Astrocyte (in vitro differentiated cells and primary cell): ENCODE data around the gene S100P. TPM values are rescaled to one million over a fixed set of nuclear protein-coding genes. Genes with fewer than 3 reads are reported as not detected.

Source experiments
- DNase-seq: peaks from one replicate; pipeline ENCODE4 v3.0.0-alpha.2; 2010; ENCODE audit warnings: low read depth
- FAIRE-seq: peaks from 2 replicates; lab custom pipeline; 2011; peaks lifted over from hg19 to GRCh38; lab: Jason Lieb, UNC
- H2AFZ ChIP-seq: 2 replicates; pipeline ENCODE4 v1.6.0; 2012; ENCODE audit warnings: low read depth, low read length, inconsistent platforms
- H3K27ac ChIP-seq: 2 replicates; pipeline ENCODE4 v1.5.1; 2011; ENCODE audit warnings: low read depth, low read length, inconsistent platforms
- H3K27me3 ChIP-seq: 2 replicates; pipeline ENCODE4 v1.6.0; 2011; ENCODE audit warnings: low read length, inconsistent platforms; ENCODE audit not compliant: insufficient read depth
- H3K36me3 ChIP-seq: 2 replicates; pipeline ENCODE4 v1.5.1; 2011; ENCODE audit warnings: low read length, inconsistent platforms; ENCODE audit not compliant: insufficient read depth
- H3K4me1 ChIP-seq: 2 replicates; pipeline ENCODE4 v1.5.1; 2011; ENCODE audit warnings: low read length, inconsistent platforms; ENCODE audit not compliant: insufficient read depth
- H3K4me2 ChIP-seq: 2 replicates; pipeline ENCODE4 v1.6.0; 2012; ENCODE audit warnings: low read length, inconsistent platforms
- H3K4me3 ChIP-seq: 2 replicates; pipeline ENCODE4 v1.5.1; 2011; ENCODE audit warnings: low read depth, mild to moderate bottlenecking, low read length, inconsistent platforms; ENCODE audit not compliant: insufficient read depth
- H3K79me2 ChIP-seq: 2 replicates; pipeline ENCODE4 v1.6.0; 2012; ENCODE audit warnings: mild to moderate bottlenecking, low read length, inconsistent platforms; ENCODE audit not compliant: insufficient read depth
- H3K9ac ChIP-seq: 2 replicates; pipeline ENCODE4 v1.6.0; 2012; ENCODE audit warnings: mild to moderate bottlenecking, low read length, inconsistent platforms
- H3K9me3 ChIP-seq: 2 replicates; pipeline ENCODE4 v1.5.1; 2012; ENCODE audit warnings: low read depth, mild to moderate bottlenecking, low read length, inconsistent platforms; ENCODE audit not compliant: insufficient read depth
- H4K20me1 ChIP-seq: 2 replicates; pipeline ENCODE4 v1.6.0; 2012; ENCODE audit warnings: low read length, inconsistent platforms; ENCODE audit not compliant: insufficient read depth
- H3K27ac Mint-ChIP-seq: one replicate; pipeline ENCODE4 v1.8.0; 2021; ENCODE audit warnings: mild to moderate bottlenecking, mixed read lengths; ENCODE audit not compliant: unreplicated experiment
- H3K27me3 Mint-ChIP-seq: one replicate; pipeline ENCODE4 v1.8.0; 2021; ENCODE audit warnings: low read depth, mixed read lengths; ENCODE audit not compliant: unreplicated experiment
- H3K36me3 Mint-ChIP-seq: one replicate; pipeline ENCODE4 v1.8.0; 2021; ENCODE audit warnings: low read depth, mixed read lengths; ENCODE audit not compliant: unreplicated experiment
- H3K4me1 Mint-ChIP-seq: one replicate; pipeline ENCODE4 v1.8.0; 2021; ENCODE audit warnings: low read depth, mixed read lengths; ENCODE audit not compliant: unreplicated experiment
- H3K4me3 Mint-ChIP-seq: one replicate; pipeline ENCODE4 v1.8.0; 2021; ENCODE audit warnings: mild to moderate bottlenecking, moderate library complexity, mixed read lengths; ENCODE audit not compliant: unreplicated experiment
- H3K9me3 Mint-ChIP-seq: one replicate; pipeline ENCODE4 v1.8.0; 2021; ENCODE audit warnings: mild to moderate bottlenecking, mixed read lengths; ENCODE audit not compliant: unreplicated experiment
- EZH2 ChIP-seq: IDR thresholded peaks from 2 replicates; pipeline ENCODE4 v1.6.1; 2012; ENCODE audit warnings: mild to moderate bottlenecking, low read length, inconsistent platforms; ENCODE audit not compliant: insufficient read depth
- total RNA-seq: library from RNA; stranded (reverse); gene quantifications from 2 replicates; pipeline ENCODE4 v1.2.1, GENCODE V29; 2021
- TF ChIP-seq, protein P1 (sequence below): IDR thresholded peaks from 2 replicates; pipeline ENCODE4 v1.5.1; 2011; ENCODE audit warnings: low read depth, mild to moderate bottlenecking, inconsistent platforms, low read length, moderate library complexity; ENCODE audit not compliant: insufficient read depth

Gene S100P
- total RNA-seq, 1 donor from 2014 or later = not detected

DNA sequence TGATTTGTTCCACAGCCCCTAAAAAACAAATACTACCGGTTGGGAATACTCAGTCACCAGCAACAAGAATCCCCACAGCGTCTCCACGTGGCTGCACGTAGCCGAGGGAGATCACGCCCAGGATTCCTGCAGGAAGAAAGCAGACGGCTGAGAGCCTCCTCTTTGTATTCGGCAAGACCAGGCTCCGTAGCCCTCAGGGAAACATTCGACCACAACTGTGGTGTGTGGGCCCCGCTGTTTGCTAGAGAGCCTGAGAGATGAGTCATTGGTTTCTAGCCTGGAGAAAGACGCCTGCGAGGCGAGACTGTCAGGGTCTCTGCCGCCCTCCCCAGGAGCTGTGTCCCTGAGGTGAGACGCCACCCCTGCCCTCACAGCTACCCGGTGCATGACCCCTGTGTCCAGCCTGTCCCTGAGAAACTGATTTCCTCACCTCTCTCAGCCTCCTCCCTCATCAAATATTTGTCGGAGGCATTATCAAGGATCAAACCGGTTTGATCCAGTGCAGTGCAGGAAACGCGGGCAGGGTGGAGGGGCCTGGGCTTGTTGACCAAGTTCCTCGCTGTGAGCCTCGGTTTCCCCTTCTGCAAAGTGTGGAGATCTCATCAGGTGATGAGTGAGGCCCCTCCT lies 4.7 kb upstream of the S100P start:
- Mint-ChIP-seq H3K4me3 (peak overlapping the region; percentile 34), H3K36me3 (peaks cover 8% of the 10 kb centered on the region), H3K27me3 (no peaks in the 10 kb centered on the region), H3K27ac (peak overlapping the region; percentile 97), H3K4me1 (peaks cover 32% of the 10 kb centered on the region), H3K9me3 (no peaks in the 10 kb centered on the region)
- TF ChIP-seq EZH2 = no peak
- TF ChIP-seq, protein P1, sequence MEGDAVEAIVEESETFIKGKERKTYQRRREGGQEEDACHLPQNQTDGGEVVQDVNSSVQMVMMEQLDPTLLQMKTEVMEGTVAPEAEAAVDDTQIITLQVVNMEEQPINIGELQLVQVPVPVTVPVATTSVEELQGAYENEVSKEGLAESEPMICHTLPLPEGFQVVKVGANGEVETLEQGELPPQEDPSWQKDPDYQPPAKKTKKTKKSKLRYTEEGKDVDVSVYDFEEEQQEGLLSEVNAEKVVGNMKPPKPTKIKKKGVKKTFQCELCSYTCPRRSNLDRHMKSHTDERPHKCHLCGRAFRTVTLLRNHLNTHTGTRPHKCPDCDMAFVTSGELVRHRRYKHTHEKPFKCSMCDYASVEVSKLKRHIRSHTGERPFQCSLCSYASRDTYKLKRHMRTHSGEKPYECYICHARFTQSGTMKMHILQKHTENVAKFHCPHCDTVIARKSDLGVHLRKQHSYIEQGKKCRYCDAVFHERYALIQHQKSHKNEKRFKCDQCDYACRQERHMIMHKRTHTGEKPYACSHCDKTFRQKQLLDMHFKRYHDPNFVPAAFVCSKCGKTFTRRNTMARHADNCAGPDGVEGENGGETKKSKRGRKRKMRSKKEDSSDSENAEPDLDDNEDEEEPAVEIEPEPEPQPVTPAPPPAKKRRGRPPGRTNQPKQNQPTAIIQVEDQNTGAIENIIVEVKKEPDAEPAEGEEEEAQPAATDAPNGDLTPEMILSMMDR = peak; percentile 11
- H3K4me1 ChIP-seq = peaks cover 22% of the 10 kb centered on the region
- peak overlapping the region; percentile 11 for H3K4me3 ChIP-seq
- peak overlapping the region; percentile 84 for H2AFZ ChIP-seq
- H3K79me2 ChIP-seq = no peaks in the 10 kb centered on the region
- no peaks in the 10 kb centered on the region for H3K27me3 ChIP-seq
- no peaks in the 10 kb centered on the region for H3K9me3 ChIP-seq
- H3K27ac ChIP-seq = peak overlapping the region; percentile 63
- FAIRE-seq (peak; percentile 76), DNase-seq (peak; percentile 94)
- H3K9ac ChIP-seq = peak overlapping the region; percentile 63
- no peaks in the 10 kb centered on the region for H3K36me3 ChIP-seq
- peak overlapping the region; percentile 76 for H3K4me2 ChIP-seq
- H4K20me1 ChIP-seq = no peaks in the 10 kb centered on the region

DNA sequence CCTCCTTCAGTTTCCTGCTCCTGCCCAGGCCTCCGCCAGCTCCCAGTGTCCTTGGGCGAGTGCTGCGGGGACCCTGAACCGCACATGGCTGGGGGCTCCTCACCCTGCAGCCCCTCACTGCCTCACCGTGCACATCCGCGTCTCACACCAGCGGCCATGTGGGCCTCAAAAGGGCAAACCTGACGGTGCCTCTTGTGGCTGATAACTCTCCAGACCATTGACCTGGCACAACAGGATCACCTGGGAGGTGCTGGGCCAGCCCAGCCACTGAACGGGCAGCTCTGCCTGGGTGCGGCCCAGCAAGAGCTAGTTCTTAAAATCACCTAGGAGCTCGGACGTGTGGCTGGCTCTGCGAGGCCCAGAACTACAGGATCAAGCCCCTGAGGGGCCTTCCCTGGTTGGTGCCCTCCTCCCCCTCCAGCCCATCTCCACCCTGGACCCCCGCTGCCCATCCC lies 4.1 kb upstream of the S100P start:
- peak overlapping the region; percentile 76 for H3K4me2 ChIP-seq
- no peaks in the 10 kb centered on the region for H3K36me3 ChIP-seq
- no peaks in the 10 kb centered on the region for H3K27me3 Mint-ChIP-seq
- peak overlapping the region; percentile 63 for H3K27ac ChIP-seq
- peaks cover 32% of the 10 kb centered on the region for H3K4me1 Mint-ChIP-seq
- no peaks in the 10 kb centered on the region for H3K9me3 ChIP-seq
- peak overlapping the region; percentile 97 for H3K27ac Mint-ChIP-seq
- H3K9me3 Mint-ChIP-seq = no peaks in the 10 kb centered on the region
- H3K4me1 ChIP-seq = peaks cover 22% of the 10 kb centered on the region
- no peak for FAIRE-seq
- DNase-seq = no peak
- H3K79me2 ChIP-seq = no peaks in the 10 kb centered on the region
- H3K27me3 ChIP-seq = no peaks in the 10 kb centered on the region
- H3K4me3 Mint-ChIP-seq = no peak overlapping the region
- H4K20me1 ChIP-seq = no peaks in the 10 kb centered on the region
- H3K36me3 Mint-ChIP-seq = peaks cover 8% of the 10 kb centered on the region
- H3K4me3 ChIP-seq = no peak overlapping the region
- peak overlapping the region; percentile 84 for H2AFZ ChIP-seq
- TF ChIP-seq, protein P1 = no peak
- no peak for TF ChIP-seq EZH2
- peak overlapping the region; percentile 63 for H3K9ac ChIP-seq

DNA sequence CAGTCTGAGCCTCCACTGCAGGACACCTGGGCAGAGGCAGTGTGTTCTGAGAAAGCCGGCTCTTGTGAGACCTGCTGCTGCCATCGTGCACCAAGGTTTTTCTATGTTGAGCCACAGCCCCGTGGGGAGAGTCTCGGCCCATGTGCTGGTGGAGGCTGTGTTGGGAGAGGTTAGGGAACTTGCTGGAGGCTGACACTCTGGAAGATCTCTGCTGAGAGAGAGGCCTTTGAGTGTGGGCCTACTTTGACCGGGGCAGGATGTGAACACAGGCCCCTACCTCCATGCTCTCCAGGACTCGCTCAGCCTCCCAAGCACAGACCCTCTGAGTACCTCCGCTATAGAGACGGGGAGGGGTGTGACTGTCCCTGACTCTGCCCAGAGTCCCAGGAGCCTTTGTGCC lies 1.3 kb upstream of the S100P start:
- Histone ChIP-seq H3K27me3 (no peaks in the 10 kb centered on the region), H3K4me1 (peaks cover 22% of the 10 kb centered on the region), H3K79me2 (no peaks in the 10 kb centered on the region), H3K36me3 (no peaks in the 10 kb centered on the region), H3K4me2 (no peak overlapping the region), H4K20me1 (peaks cover 8% of the 10 kb centered on the region), H3K4me3 (no peak overlapping the region), H3K27ac (no peak overlapping the region), H3K9ac (no peak overlapping the region), H2AFZ (no peak overlapping the region), H3K9me3 (no peaks in the 10 kb centered on the region)
- Mint-ChIP-seq H3K36me3 (peaks cover 7% of the 10 kb centered on the region), H3K27me3 (no peaks in the 10 kb centered on the region), H3K4me1 (peaks cover 30% of the 10 kb centered on the region), H3K27ac (peak overlapping the region; percentile 48), H3K9me3 (no peaks in the 10 kb centered on the region), H3K4me3 (no peak overlapping the region)
- FAIRE-seq (no peak), DNase-seq (no peak)
- no peak for TF ChIP-seq EZH2
- TF ChIP-seq, protein P1 = no peak
